K562 (cell line): Measurements from ENCODE around the gene SLC25A20. TPM values are rescaled to one million over a fixed set of nuclear protein-coding genes. Genes with fewer than 3 reads are reported as not detected.

ENCODE experiments used
- CBX1 ChIP-seq: sonication (generic); IDR thresholded peaks from 2 replicates; pipeline ENCODE4 v1.6.1; 2016; ENCODE audit warnings: antibody characterized with exemption, low read depth, mild to moderate bottlenecking
- CHD7 ChIP-seq: fragments of 200-600 bp; sonication (generic); IDR thresholded peaks from one replicate; pipeline ENCODE4 v1.6.1; 2012; ENCODE audit warnings: mild to moderate bottlenecking, low read depth, low read length, inconsistent platforms
- MEF2D ChIP-seq: conservative IDR thresholded peaks from 2 replicates; pipeline ENCODE4 v1.6.1; 2016; ENCODE audit warnings: low read depth, missing genetic modification characterization, missing compliant biosample characterization
- NR1H2 ChIP-seq: sonication (generic); formaldehyde crosslinking; IDR thresholded peaks from 2 replicates; pipeline ENCODE4 v1.4.0; 2020; ENCODE audit warnings: mild to moderate bottlenecking, missing genetic modification reagents
- TOE1 ChIP-seq, 2 experiments: fragments of 450-650 bp in 1 of 2; sonication (generic) in 1 of 2; formaldehyde crosslinking in 1 of 2; IDR thresholded peaks; 2 replicates each; pipeline versions ENCODE4 v1.7.1 to v1.8.0; 2016 to 2022; ENCODE audit warnings: borderline replicate concordance in 2 of 2, mild to moderate bottlenecking in 2 of 2, antibody characterized with exemption in 1 of 2, inconsistent platforms in 1 of 2, low read depth in 1 of 2, missing genetic modification reagents in 1 of 2, moderate library complexity in 1 of 2
- polyA plus RNA-seq, 8 experiments: library from polyadenylated mRNA; depleted of rRNA in 4 of 8; stranded (reverse) in 5 of 8; unstranded in 3 of 8; fragments of >200 nt; fragmentation: Nextera tagmentation in 2 of 8; fragmentation: Illumina TruSeq in 1 of 8; extraction: Ambion mirVana in 2 of 8; extraction: Trizol in 1 of 8; gene quantifications; 2 replicates each; pipeline versions ENCODE4 v1.2.1 to v1.2.3, GENCODE V29; 2011 to 2014; ENCODE audit warnings: inconsistent platforms in 1 of 8, missing spikeins in 1 of 8
- total RNA-seq, 7 experiments: library from RNA; depleted of rRNA in 6 of 7; stranded (reverse); fragments of >200 nt in 6 of 7; fragmentation: Illumina TruSeq in 2 of 7; extraction: Trizol in 2 of 7; gene quantifications; 2 replicates each; pipeline versions ENCODE4 v1.2.1 to v1.2.3, GENCODE V29; 2011 to 2021; ENCODE audit warnings: low replicate concordance in 1 of 7
- TF ChIP-seq, protein P1 (sequence below): fragments of 450-650 bp; IDR thresholded peaks from 2 replicates; pipeline ENCODE4 v1.6.1; 2018; ENCODE audit warnings: mild to moderate bottlenecking, low read depth; ENCODE audit not compliant: partially characterized antibody
- TF ChIP-seq, protein P2 (sequence below): fragments of 450-650 bp; formaldehyde crosslinking; IDR thresholded peaks from 2 replicates; pipeline ENCODE4 v1.4.0; 2022; ENCODE audit warnings: missing genetic modification characterization
- TF ChIP-seq, protein P3 (sequence below): fragments of 450-650 bp; IDR thresholded peaks from 2 replicates; pipeline ENCODE4 v1.6.1; 2016

Gene SLC25A20
- total and polyA plus RNA-seq, 9 of the 15 experiments (the other 6 are each of a cell fraction or from before 2014, with no cell fraction given): 14.3 to 48.1 (median 21.6) TPM

GRCh38 chr3:48918388-48919214 lies 19.9 kb upstream of the SLC25A20 start, which contains the start of gene ARIH2 (continued):
- TF ChIP-seq CHD7 (no peak), NR1H2 (CRISPR knock-in tag) (0 out of 2 replicates have a peak, but pooled peaks have one; percentile 51), MEF2D (tag) (no peak), CBX1 (0 out of 2 replicates have a peak, but pooled peaks have one; percentile 35), TOE1 (IDR thresholded peaks at IDR 0.05; ENCODE audit: borderline replicate concordance) (peak; percentile 44; the same call in 1 of the 2 replicates), TOE1 (CRISPR knock-in tag; IDR thresholded peaks at IDR 0.05; ENCODE audit: borderline replicate concordance, low read depth) (no peak)
- TF ChIP-seq, protein P1, sequence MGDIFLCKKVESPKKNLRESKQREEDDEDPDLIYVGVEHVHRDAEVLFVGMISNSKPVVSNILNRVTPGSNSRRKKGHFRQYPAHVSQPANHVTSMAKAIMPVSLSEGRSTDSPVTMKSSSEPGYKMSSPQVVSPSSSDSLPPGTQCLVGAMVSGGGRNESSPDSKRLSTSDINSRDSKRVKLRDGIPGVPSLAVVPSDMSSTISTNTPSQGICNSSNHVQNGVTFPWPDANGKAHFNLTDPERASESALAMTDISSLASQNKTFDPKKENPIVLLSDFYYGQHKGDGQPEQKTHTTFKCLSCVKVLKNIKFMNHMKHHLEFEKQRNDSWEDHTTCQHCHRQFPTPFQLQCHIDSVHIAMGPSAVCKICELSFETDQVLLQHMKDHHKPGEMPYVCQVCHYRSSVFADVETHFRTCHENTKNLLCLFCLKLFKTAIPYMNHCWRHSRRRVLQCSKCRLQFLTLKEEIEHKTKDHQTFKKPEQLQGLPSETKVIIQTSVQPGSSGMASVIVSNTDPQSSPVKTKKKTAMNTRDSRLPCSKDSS: no peak
- TF ChIP-seq, protein P2, sequence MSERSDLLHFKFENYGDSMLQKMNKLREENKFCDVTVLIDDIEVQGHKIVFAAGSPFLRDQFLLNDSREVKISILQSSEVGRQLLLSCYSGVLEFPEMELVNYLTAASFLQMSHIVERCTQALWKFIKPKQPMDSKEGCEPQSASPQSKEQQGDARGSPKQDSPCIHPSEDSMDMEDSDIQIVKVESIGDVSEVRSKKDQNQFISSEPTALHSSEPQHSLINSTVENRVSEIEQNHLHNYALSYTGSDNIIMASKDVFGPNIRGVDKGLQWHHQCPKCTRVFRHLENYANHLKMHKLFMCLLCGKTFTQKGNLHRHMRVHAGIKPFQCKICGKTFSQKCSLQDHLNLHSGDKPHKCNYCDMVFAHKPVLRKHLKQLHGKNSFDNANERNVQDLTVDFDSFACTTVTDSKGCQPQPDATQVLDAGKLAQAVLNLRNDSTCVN (CRISPR knock-in tag): no peak
- TF ChIP-seq, protein P3, sequence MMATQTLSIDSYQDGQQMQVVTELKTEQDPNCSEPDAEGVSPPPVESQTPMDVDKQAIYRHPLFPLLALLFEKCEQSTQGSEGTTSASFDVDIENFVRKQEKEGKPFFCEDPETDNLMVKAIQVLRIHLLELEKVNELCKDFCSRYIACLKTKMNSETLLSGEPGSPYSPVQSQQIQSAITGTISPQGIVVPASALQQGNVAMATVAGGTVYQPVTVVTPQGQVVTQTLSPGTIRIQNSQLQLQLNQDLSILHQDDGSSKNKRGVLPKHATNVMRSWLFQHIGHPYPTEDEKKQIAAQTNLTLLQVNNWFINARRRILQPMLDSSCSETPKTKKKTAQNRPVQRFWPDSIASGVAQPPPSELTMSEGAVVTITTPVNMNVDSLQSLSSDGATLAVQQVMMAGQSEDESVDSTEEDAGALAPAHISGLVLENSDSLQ: peak; percentile 26; the same call in 1 of the 2 replicates
